GM19099 (cell line): ENCODE measurements around the gene ASF1A.

Experiments
- POLR2A ChIP-seq: IDR thresholded peaks from 3 replicates; pipeline ENCODE4 v1.6.1; 2011; ENCODE audit warnings: low read depth; ENCODE audit not compliant: insufficient read length; ENCODE audit errors: extremely low read depth

Gene ASF1A

DNA sequence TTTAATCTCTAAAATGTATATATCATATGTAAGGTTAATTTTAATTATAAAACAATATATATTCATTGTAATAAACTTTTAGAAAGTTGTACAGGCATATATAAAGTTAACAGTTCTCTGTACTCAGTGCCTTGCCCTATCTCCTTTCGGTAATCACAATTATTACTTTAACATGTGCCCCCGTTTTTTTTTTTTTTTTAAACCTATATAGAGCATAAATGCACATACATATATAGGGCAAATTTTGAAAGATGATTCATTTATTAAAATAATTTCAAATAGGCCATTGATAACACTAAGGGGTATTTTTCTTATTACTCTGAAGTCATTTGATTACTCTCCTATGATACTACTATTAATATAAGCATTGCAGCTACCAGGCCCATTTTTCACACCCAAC, 1.9 kb downstream of the ASF1A start:
- TF ChIP-seq POLR2A, result no peak

DNA sequence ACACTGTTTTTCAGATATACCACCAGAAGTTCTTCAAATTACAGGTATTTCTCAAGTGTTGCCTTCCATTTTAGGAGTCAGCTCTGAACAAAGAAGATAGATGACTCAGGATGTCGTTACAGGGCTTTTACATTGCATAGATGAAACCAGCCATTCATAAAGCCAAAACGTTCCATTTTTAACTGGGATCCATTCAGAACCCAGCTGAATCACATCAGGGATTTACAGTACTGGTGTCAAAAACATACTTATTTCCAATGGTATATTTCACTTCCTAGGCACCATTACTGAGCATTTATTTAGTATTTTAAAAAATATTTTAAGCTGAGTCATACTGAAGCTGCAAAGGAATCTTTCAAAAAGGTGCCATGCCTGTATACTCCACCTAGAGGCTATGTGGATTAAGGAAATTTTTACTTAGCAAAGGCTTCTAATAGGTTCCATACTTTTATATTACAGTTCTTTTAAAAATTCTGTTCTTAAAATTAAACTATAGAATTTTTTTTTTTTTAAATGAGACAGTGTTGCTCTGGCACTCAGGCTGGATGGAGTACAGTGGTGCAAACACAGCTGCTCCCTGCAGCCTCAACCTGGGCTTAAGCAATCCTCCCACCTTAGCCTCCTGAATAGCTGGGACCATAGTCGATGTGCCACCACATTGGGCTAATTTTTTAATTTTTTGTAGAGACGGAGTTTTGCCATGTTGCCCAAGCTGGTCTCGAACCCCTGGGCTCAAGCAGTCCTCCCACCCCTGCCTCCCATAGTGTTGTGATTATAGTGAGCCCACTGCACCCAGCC, 2.6 kb downstream of the ASF1A start:
- TF ChIP-seq POLR2A, result peak; percentile 26

DNA sequence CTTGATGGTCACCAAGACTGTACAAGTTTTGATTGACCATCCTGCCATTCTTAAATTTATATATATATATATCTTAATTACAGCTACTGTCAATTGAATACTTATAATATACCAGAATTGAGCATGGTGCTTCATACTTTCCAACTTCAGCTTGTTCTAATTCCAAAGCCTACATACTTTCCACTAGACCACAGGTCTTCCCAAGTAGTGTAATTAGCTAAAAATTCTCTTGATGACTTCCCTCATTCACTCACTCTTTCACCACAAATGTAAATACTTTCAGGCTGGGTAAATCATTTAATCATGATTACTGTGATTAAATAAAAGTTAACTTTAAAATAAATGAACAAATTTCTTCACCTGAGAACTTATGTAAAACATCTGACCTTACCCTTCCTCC, 3.4 kb downstream of the ASF1A start:
- TF ChIP-seq POLR2A, result no peak

DNA sequence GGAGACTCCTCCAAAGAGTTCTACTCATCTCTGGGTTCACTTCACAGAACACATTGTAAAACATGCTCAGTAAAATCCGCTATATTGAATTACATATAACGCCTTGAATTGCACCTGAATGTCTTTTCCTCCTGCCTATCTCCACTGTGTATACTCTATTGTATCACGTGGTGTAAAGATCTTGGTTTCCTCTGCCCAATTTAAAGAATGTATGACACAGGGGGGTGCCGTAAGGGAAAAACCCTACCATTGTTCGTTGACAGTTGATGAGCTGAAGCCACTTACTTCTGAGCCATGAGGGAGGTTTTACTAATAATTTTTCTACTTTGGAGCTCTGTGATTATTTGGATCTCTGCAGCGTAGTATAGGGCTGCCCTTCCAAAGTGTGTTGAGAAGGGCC, 6.0 kb downstream of the ASF1A start:
- no peak for TF ChIP-seq POLR2A

DNA sequence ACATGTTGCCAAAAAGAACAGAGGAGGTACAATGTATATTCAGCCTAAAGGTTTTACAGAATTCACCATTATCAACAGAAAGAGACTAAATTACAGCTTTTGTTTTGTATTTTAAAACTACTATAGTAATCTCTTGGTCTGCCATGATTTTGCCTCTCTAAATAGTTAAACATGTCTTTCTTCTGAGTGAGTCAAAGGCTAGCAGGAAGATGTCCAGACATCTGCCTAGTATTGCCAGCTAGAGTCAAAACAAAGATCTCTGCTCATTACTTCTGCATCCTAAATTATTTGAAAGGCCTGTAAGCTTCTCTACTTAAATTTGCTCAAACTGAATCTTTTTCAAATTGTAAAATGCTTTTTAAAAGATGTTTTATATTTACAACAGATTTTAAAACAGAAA, 8.8 kb downstream of the ASF1A start:
- no peak for TF ChIP-seq POLR2A

DNA sequence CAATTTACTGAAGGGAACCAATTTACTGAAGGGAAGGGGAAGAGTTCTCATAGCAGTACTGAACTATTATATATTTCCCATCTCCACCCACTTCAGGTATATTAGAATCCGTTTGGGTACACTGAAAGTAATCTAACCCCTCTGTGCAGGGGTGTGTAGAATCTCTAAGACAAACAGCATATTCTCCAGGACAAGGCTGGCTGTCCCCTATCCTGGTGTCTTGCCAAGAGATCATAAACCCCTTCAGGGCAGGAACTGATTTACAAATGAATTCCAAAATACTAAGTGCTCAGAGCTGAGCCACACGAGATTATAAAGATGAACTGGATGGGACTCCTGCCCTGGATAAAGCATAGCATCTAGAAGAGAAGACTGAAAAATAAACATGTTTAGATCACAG, 9.2 kb downstream of the ASF1A start:
- TF ChIP-seq POLR2A, result no peak

DNA sequence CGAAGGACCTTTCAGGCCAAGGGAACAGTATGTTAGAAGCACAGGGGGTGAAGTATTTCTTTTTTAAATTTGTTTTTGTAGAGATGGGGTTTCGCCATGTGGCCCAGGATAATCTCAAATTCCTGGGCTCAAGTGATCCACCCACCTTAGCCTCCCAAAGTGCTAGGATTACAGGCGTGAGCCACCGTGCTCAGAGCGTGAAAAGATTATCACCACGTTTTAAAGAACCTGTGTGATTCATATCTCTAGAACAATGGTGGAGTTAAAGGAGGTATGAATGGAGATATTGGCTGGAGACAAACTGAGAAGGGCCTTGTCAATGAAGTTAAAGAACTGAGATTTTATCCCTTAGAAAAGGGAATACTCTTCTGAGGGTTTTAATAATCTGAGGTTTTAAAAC, 9.7 kb downstream of the ASF1A start:
- no peak for TF ChIP-seq POLR2A

DNA sequence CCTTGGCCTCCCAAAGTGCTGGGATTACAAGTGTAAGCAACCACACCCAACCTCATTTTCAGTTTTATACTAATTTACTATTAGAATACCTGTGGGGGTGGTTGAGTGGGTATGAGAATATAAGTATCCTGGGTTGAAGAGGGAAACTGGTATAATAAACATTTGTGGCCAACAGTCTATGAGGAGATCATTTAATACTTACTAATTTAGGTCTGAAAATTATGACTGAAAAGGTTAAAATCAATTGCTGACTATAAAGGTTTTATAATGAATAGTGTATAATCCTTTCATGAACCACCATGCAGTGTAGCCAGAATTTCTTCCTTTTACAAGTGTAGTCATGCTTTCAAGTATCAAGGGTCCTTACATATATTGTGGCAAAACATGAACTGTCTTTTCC, 11.1 kb downstream of the ASF1A start:
- no peak for TF ChIP-seq POLR2A

DNA sequence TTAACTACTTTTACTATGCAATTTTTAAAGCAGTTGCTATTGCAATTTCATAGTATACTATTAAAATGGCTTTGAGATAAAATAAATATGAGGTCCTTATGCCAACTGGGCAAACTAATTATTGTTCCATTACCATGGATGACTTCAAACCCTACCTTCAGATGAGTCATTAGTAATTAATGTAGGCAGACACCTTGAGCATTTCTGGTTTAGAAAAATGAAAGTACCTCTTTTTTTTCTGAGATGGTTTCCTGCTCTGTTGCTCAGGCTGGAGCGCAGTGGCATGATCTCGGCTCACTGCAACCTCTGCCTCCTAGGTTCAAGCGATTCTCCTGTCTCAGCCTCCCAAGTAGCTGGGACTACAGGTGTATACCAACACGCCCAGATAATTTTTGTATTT, 11.9 kb downstream of the ASF1A start:
- TF ChIP-seq POLR2A, result no peak

DNA sequence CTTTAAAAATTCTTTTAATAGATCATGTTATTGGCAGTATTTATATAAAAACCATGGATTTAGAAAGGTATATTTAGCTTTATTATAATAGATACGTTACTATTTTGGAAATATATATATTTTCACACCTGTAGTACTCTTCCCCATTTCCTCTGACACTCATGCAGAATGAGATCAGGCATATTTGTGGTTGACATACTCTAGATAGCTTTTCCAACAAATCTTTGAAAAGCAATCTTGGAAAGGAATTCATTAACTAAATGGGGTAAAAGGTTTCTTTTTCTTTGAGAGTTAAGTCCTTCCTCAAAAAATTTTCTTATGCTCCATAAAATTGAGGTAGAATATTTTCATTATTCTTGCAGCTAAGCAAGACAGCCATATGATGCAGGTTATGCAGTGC, 14.5 kb downstream of the ASF1A start:
- TF ChIP-seq POLR2A, result no peak

DNA sequence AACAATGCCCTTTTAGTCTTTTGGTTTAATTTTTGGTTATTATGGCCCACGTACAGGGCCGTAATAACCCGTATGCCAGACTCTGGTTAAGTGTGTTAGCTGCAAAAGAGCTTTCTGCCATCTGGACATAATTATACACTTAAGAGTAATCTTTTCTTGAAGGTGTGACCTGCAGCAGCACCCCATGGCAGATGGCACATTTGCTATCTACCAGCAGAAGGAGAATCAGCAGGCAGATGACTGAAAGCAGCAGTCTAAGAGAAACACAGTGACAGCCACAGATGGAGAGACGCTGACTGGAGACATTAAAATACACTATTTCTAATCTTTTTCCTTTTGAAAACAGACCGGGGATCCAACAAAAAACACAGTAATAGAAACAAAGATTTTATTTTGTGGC, 18.7 kb downstream of the ASF1A start:
- TF ChIP-seq POLR2A, result no peak

DNA sequence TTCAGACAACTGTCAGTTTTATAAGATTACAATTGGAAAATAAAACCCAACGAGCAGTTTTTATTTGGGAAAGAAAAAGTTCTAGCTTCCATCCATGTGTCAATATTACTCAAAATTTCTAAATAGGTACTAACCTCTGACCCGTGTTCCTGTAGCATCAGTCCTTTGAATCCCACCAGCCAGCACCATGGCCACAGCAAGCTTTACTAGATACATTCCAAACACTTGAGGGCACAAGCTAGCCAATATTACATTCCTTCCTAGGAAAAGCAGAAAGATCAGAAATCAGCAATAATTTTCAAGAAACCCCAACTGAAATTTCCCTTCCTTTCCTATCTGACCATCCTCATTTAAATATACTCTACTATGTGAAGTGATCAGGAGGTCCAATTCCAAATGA, 19.2 kb downstream of the ASF1A start:
- no peak for TF ChIP-seq POLR2A

DNA sequence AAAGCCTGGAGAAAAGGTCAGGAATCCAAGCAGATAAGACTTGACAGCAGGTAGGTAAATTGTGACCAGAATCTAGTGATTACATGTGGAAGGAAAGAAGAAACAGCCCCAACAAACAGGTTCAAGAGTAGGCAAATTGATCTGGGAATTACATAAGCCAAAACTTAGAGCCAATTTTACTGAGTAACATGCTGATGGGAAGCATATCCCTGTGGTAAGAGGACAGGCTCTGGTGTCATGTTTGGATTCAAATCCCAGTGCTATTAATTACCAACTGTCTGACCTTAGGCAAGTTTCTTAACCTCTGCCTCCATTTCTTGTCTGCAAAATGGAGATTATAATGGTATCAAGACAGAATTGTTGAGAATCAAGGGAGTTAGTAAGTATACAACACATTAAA, 20.6 kb downstream of the ASF1A start:
- TF ChIP-seq POLR2A, result no peak

DNA sequence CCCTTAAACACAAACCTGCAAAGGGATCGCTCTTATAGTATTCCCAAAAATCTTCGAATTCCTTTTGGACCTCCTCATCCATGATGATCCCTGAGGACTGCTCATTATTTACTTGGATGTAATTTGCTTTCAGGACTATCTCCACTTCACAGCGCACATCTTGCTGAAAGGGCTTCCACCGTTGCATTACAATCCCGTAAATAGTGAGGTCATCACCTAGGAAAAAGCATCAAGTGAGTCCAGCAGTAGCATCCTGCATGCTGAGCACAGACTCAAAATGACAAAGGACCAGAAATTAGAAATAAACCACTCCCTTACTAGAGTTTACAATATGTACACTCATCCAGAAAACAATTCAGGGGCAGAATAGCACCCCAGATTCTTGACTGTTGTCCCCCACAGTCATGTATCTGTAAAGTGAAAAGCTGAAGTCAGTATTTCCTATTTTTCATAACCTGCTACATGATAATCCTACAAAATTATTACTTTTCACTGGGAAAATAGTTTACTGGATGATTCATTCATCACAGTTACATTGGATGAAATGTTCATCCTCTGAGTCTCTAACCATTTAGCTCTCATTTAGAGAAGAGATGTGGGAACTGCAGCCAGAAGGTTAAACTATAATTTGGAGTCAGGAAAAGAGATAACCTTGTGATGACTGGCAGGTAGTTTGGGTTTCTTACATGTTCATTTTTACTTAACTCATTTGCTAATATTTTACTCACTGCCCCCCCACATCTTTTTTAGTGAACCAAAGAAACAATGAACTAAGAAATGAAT, 23.8 kb downstream of the ASF1A start:
- no peak for TF ChIP-seq POLR2A

DNA sequence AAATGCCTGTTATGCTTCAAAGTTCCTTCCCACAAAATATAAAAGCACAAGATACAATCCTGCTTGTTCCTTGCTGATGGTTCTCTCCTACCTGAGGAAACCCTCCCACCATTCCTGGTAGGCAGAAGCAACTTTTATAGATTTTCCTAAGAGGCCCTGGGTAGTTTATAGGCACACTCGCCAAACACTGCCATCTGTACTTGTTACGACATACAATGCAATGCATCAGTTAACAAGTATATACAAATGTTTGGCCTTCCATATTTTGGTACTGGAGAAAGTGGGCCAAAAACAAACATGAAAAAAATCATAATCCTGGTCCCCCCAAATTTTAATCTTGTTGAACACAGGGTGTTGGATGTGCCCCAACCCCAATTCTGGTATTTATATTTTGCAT, 24.4 kb downstream of the ASF1A start:
- no peak for TF ChIP-seq POLR2A

DNA sequence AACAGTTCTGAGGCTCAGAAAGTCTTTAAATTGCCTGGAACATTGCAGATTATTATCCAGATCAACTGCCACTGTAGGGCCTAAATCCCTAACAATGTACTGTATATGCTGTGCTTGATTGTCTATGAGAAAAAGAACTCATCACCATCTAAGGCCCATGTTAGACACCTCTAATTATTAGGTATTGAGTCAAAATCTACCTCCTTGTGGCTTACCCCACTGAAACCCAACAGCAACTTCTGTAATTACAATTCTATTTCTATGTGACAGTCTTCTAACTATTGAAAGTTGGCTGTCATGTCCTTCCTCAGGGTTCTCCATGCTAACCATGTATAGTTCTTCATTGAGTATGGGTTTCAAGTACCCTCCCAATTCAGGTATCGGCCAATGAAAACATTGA, 27.1 kb downstream of the ASF1A start:
- TF ChIP-seq POLR2A, result no peak
